Activated CD4-positive, alpha-beta T cell treated with anti-CD3 and anti-CD28 coated beads for 36 hours (primary cell): ENCODE results near the gene PI4KA. TPM values are rescaled to one million over a fixed set of nuclear protein-coding genes. Genes with fewer than 3 reads are reported as not detected.
A peak's percentile ranks its signal among the peaks of the same experiment; 100 is the strongest.

Experiments
- ATAC-seq: fragments of 200-7000 bp; cut with Tn5 transposase; one replicate; pipeline ENCODE4 v1.10.0; 2021; ENCODE audit warnings: mild to moderate bottlenecking, moderate library complexity
- CTCF ChIA-PET: fragments of 350-600 bp; sonication (Branson Sonifier 250); formaldehyde crosslinking; loops from one replicate; lab custom pipeline; 2021; ENCODE audit warnings: antibody characterized with exemption; lab: Charles Lee
- POLR2A ChIA-PET: fragments of 350-600 bp; sonication (Branson Sonifier 250); formaldehyde crosslinking; loops from one replicate; lab custom pipeline; 2021; ENCODE audit warnings: antibody characterized with exemption, inconsistent platforms; lab: Charles Lee
- DNase-seq: peaks from one replicate; pipeline ENCODE4 v3.0.0-alpha.2; 2020
- H3K27ac Mint-ChIP-seq: one replicate; pipeline ENCODE4 v1.8.0; 2021; ENCODE audit warnings: mixed read lengths
- H3K27me3 Mint-ChIP-seq: one replicate; pipeline ENCODE4 v1.8.0; 2021; ENCODE audit warnings: mixed read lengths
- H3K36me3 Mint-ChIP-seq: one replicate; pipeline ENCODE4 v1.8.0; 2021; ENCODE audit warnings: low read depth, mixed read lengths
- H3K4me1 Mint-ChIP-seq: one replicate; pipeline ENCODE4 v1.8.0; 2021; ENCODE audit warnings: mixed read lengths
- H3K4me3 Mint-ChIP-seq: one replicate; pipeline ENCODE4 v1.8.0; 2021; ENCODE audit warnings: mild to moderate bottlenecking, moderate library complexity, mixed read lengths
- H3K9me3 Mint-ChIP-seq: one replicate; pipeline ENCODE4 v1.8.0; 2021; ENCODE audit warnings: low read depth, mixed read lengths
- intact Hi-C, 2 experiments: fragments of 100-400 bp; cut with DNase I in 1 of 2; cut with micrococcal nuclease in 1 of 2; formaldehyde crosslinking; loops; one replicate each; pipeline versions ENCODE4 v1.14.2 to v1.15.1; 2022 to 2024; cut with DNase I, micrococcal nuclease
- total RNA-seq, 2 experiments: library from RNA; stranded (reverse); gene quantifications; one replicate each; pipeline ENCODE4 v1.2.3, GENCODE V29; 2021

Gene PI4KA
- total RNA-seq, 2 experiments from 2014 or later, result 52.8 TPM

GRCh38 chr22:20788627-20789344, 69.8 kb downstream of the PI4KA start:
- H3K36me3 Mint-ChIP-seq, result peaks cover 11% of the 10 kb centered on the region
- no peaks in the 10 kb centered on the region for H3K9me3 Mint-ChIP-seq
- no peak overlapping the region for H3K27ac Mint-ChIP-seq
- ChIA-PET POLR2A (no interaction called here), CTCF (no interaction called here)
- ATAC-seq, result no peak
- H3K4me3 Mint-ChIP-seq, result no peak overlapping the region
- no peak for DNase-seq
- H3K4me1 Mint-ChIP-seq, result no peaks in the 10 kb centered on the region
- no peaks in the 10 kb centered on the region for H3K27me3 Mint-ChIP-seq
- intact Hi-C loops, result no loop called here

- Mint-ChIP-seq H3K27me3 (no peaks in the 10 kb centered on the region), H3K27ac (no peak overlapping the region), H3K4me3 (no peak overlapping the region), H3K36me3 (peaks cover 11% of the 10 kb centered on the region), H3K9me3 (no peaks in the 10 kb centered on the region), H3K4me1 (no peaks in the 10 kb centered on the region)
- POLR2A ChIA-PET, result no interaction called here
- intact Hi-C loops, result no loop called here
- CTCF ChIA-PET, result interaction anchor here (0.6 kb wide), 1 partner anchor 67 kb away, joined by 3 read pairs; no protein-coding TSS in a partner anchor
- no peak for ATAC-seq
- no peak for DNase-seq
These were observed 70.6 kb downstream of the PI4KA start for GRCh38 chr22:20787746-20788626.

- intact Hi-C loops, result no loop called here
- ChIA-PET POLR2A (no interaction called here), CTCF (interaction anchor here (0.6 kb wide), 1 partner anchor 67 kb away, joined by 3 read pairs; no protein-coding TSS in a partner anchor)
- Mint-ChIP-seq H3K36me3 (peaks cover 8% of the 10 kb centered on the region), H3K4me3 (no peak overlapping the region), H3K4me1 (no peaks in the 10 kb centered on the region), H3K27me3 (no peaks in the 10 kb centered on the region), H3K9me3 (no peaks in the 10 kb centered on the region), H3K27ac (no peak overlapping the region)
- DNase-seq (no peak), ATAC-seq (no peak)
These were observed 71.4 kb downstream of the PI4KA start for GRCh38 chr22:20787223-20787622.

- H3K9me3 Mint-ChIP-seq, result no peaks in the 10 kb centered on the region
- H3K4me3 Mint-ChIP-seq, result no peak overlapping the region
- CTCF ChIA-PET, result no interaction called here
These were observed 72.1 kb downstream of the PI4KA start for GRCh38 chr22:20786536-20786979.

GRCh38 chr22:20786048-20786447, 72.6 kb downstream of the PI4KA start:
- Mint-ChIP-seq H3K27ac (no peak overlapping the region), H3K36me3 (peaks cover 4% of the 10 kb centered on the region), H3K27me3 (no peaks in the 10 kb centered on the region), H3K4me3 (no peak overlapping the region), H3K4me1 (peaks cover 11% of the 10 kb centered on the region), H3K9me3 (no peaks in the 10 kb centered on the region)
- ChIA-PET POLR2A (no interaction called here), CTCF (interaction anchor here (0.5 kb wide), 1 partner anchor 71 kb away, joined by 3 read pairs; no protein-coding TSS in a partner anchor)
- intact Hi-C loops, result no loop called here
- no peak for DNase-seq
- ATAC-seq, result no peak

More at GRCh38 chr22:20786536-20786979, 72.1 kb downstream of the PI4KA start:
- ATAC-seq, result no peak
- peaks cover 6% of the 10 kb centered on the region for H3K36me3 Mint-ChIP-seq
- POLR2A ChIA-PET, result no interaction called here
- H3K27me3 Mint-ChIP-seq, result no peaks in the 10 kb centered on the region
- no peak for DNase-seq
- peaks cover 6% of the 10 kb centered on the region for H3K4me1 Mint-ChIP-seq
- intact Hi-C loops, result no loop called here
- no peak overlapping the region for H3K27ac Mint-ChIP-seq

- DNase-seq (no peak), ATAC-seq (no peak)
- Mint-ChIP-seq H3K4me1 (peaks cover 13% of the 10 kb centered on the region), H3K9me3 (no peaks in the 10 kb centered on the region), H3K27me3 (no peaks in the 10 kb centered on the region), H3K27ac (no peak overlapping the region), H3K36me3 (peaks cover 4% of the 10 kb centered on the region), H3K4me3 (no peak overlapping the region)
- ChIA-PET CTCF (interaction anchor here (0.6 to 1.8 kb wide), 4 partner anchors 15 to 181 kb away, joined by 3 to 12 read pairs (median 5); no protein-coding TSS in a partner anchor), POLR2A (no interaction called here)
- intact Hi-C loops, result no loop called here
These were observed 73.2 kb downstream of the PI4KA start for GRCh38 chr22:20785415-20785814.

- no peak overlapping the region for H3K27ac Mint-ChIP-seq
- ATAC-seq (no peak), DNase-seq (peak; percentile 66)
- POLR2A ChIA-PET, result interaction anchor here (0.6 to 0.7 kb wide), 3 partner anchors 66 to 455 kb away, joined by 3 to 5 read pairs (median 3); no protein-coding TSS in a partner anchor
- no peaks in the 10 kb centered on the region for H3K27me3 Mint-ChIP-seq
- peaks cover 4% of the 10 kb centered on the region for H3K36me3 Mint-ChIP-seq
- intact Hi-C loops, result loop anchor here in 1 of 2 experiments (5.0 kb wide), 1 partner anchor 133 kb away; the partner anchor contains the start of gene CRKL
- CTCF ChIA-PET, result interaction anchor here (0.5 to 2.0 kb wide), 21 partner anchors 7 to 366 kb away, joined by 3 to 12 read pairs (median 4); no protein-coding TSS in a partner anchor
- no peak overlapping the region for H3K4me3 Mint-ChIP-seq
- no peaks in the 10 kb centered on the region for H3K9me3 Mint-ChIP-seq
- H3K4me1 Mint-ChIP-seq, result peaks cover 13% of the 10 kb centered on the region
These were observed 74.5 kb downstream of the PI4KA start for GRCh38 chr22:20783844-20784723.

- Mint-ChIP-seq H3K9me3 (no peaks in the 10 kb centered on the region), H3K4me1 (peaks cover 13% of the 10 kb centered on the region), H3K27ac (no peak overlapping the region), H3K36me3 (peaks cover under 1% of the 10 kb centered on the region), H3K4me3 (no peak overlapping the region), H3K27me3 (no peaks in the 10 kb centered on the region)
- no peak for ATAC-seq
- intact Hi-C loops, result loop anchor here in 1 of 2 experiments (5.0 kb wide), 1 partner anchor 134 kb away; the partner anchor contains the start of gene CRKL
- ChIA-PET CTCF (interaction anchor here (0.6 to 2.0 kb wide), 9 partner anchors 8 to 218 kb away, joined by 3 to 12 read pairs (median 5); no protein-coding TSS in a partner anchor), POLR2A (no interaction called here)
- no peak for DNase-seq
These were observed 75.3 kb downstream of the PI4KA start for GRCh38 chr22:20783300-20783673.

GRCh38 chr22:20782596-20783299, 75.9 kb downstream of the PI4KA start:
- H3K27ac Mint-ChIP-seq, result no peak overlapping the region
- peaks cover 3% of the 10 kb centered on the region for H3K36me3 Mint-ChIP-seq
- ATAC-seq (no peak), DNase-seq (no peak)
- ChIA-PET POLR2A (no interaction called here), CTCF (interaction anchor here (0.6 to 2.0 kb wide), 8 partner anchors 11 to 218 kb away, joined by 3 to 12 read pairs (median 5); no protein-coding TSS in a partner anchor)
- H3K4me3 Mint-ChIP-seq, result no peak overlapping the region
- peaks cover 13% of the 10 kb centered on the region for H3K4me1 Mint-ChIP-seq
- no peaks in the 10 kb centered on the region for H3K27me3 Mint-ChIP-seq
- no peaks in the 10 kb centered on the region for H3K9me3 Mint-ChIP-seq
- intact Hi-C loops, result loop anchor here in 1 of 2 experiments (5.0 kb wide), 1 partner anchor 135 kb away; the partner anchor contains the start of gene CRKL

GRCh38 chr22:20782083-20782482, 76.5 kb downstream of the PI4KA start:
- Mint-ChIP-seq H3K9me3 (no peaks in the 10 kb centered on the region), H3K27ac (peak overlapping the region; percentile 10), H3K36me3 (peaks cover 3% of the 10 kb centered on the region), H3K27me3 (no peaks in the 10 kb centered on the region), H3K4me3 (no peak overlapping the region), H3K4me1 (peaks cover 13% of the 10 kb centered on the region)
- intact Hi-C loops, result loop anchor here in 1 of 2 experiments (5.0 kb wide), 1 partner anchor 135 kb away; the partner anchor contains the start of gene CRKL
- DNase-seq, result no peak
- ChIA-PET POLR2A (no interaction called here), CTCF (interaction anchor here (0.6 to 2.7 kb wide), 3 partner anchors 40 to 1008 kb away, joined by 4 to 9 read pairs (median 6); no protein-coding TSS in a partner anchor)
- no peak for ATAC-seq
